ENCODE results near the gene PRR23E.

The PRR23E gene

GRCh38 chr3:127235706-127236105, 42.8 kb downstream of the PRR23E start:
- no peak for DNase-seq

GRCh38 chr3:127237835-127238234, 44.9 kb downstream of the PRR23E start:
- DNase-seq: no peak

GRCh38 chr3:127238602-127239001, 45.7 kb downstream of the PRR23E start:
- DNase-seq: no peak

- DNase-seq: no peak
Measured at GRCh38 chr3:127247292-127247691, 54.4 kb downstream of the PRR23E start.

All from retina (tissue), 1 donor.